SW 1271 (cell line): ENCODE measurements around the gene MAPKBP1.
A peak's percentile ranks its signal among the peaks of the same experiment; 100 is the strongest.

Experiments used
- DNase-seq, 2 experiments: peaks; one replicate each; lab custom pipeline; 2025; lab: John Stamatoyannopoulos, UW

MAPKBP1 gene

GRCh38 chr15:41782371-41783282 lies 8.3 kb downstream of the MAPKBP1 start:
- no peak for DNase-seq

DNA sequence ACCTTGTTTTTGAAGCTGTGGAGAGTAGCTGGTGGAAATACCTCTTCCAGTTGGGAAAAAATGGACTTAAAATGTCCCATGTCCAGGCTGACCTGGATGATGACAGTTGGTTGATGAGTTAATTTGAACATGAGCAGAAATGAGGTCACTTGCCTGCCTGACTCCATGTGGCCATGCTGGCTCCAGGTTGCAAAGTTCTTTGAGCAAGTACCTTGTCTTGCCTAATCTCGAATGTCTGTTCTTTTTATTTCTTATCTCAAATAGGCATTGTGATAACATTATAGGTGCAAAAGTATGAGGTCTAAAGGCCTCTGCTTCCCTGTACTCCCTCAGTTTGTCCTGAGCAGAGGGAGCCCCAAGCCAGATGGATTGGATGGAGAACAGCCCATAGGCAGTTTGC lies 9.0 kb downstream of the MAPKBP1 start:
- no peak for DNase-seq

DNA sequence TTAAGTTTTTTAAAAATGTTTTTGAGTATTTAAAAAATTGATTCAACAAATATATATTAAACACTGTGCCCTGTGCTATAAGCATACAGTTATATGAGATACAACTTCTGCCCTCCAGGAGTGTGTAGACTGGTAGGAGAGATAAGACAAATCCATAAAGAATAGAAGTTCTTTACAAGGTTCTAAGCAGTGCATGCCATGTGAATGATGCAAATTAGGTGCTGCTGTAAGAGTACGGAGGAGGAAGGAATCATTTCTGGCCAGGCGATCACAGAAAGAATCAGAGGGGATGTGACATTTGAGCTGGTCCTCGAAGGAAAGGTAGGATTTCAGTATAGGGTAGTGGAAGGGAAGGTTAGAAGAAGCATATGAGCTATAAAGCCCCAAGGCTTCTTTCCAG lies 14.0 kb downstream of the MAPKBP1 start:
- DNase-seq: no peak

DNA sequence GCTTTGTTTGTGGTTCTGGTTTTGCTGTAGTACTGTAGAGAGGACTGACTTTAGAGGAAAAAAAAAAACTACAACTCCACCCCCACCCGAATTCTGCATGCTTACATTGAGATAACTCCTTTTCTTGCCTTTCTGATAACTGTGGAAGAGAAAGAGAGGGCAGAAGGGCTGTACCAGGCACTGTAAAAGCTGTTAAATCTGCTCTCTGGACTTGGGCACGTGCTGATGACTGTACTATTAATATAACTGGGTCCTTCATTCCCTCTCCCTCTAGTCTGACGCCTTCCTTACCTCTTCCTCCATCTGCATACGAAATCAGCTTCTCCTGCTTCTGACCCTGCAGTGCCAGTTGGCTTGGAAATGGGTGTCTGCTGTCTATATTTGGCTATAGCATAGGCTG lies 15.0 kb downstream of the MAPKBP1 start:
- no peak for DNase-seq

GRCh38 chr15:41789662-41790061 lies 15.4 kb downstream of the MAPKBP1 start:
- no peak for DNase-seq

DNA sequence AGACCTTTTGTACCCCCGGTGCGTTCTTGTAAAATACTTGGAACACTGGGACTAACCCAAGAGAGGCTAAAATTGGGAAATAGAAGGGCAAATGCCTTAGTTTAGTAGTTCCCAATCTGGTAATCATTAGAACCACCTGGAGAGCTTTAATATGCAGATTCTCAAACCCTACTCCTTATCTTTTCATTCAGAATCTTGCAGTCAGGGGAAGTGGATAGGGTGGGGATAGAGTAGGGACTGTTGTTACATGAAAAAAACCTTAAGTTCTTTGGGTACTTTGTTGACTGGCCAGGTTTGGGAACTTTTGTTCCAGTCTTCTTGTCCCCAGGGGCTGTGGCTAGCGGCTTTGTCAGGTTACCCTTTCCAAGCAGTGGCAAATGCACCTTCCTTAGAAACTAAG lies 15.9 kb downstream of the MAPKBP1 start:
- no peak for DNase-seq

DNA sequence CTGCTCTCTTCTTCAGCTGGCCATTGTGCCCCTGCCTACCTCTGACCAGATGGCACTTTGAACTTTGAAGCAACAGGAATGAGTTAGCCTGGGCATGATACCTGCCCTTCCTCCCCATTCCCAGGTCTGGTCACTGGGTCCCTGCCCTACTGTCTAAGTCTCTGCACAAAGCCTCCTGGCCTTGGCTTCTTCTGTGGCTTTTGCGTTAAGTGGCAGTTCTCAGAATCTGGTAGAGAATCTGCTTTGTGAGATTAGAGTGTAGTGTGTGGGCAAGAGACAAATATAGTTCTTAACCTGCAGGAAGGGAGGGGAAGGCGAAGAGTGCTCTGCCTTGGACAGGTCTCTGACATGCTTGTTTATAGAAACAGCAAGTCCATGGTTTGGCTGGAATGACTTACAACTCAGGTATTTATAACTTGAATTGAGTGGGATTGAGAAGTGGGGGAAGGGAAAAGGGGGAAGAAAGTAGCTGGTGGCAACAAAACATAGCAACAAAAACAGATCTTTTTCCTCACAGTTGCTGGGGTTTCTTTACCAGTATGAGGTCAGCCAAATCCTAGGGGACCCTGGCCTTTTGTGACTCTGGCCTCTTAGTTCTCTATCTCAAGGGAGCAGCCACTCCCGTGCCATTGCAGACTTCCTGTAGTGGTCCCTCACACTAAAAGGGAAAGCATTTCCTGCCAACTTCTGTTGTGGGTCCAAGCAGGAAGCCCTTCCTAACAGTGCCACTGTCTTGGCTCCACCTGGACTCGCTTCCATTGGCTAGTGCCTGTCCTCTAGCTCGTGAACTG lies 16.7 kb downstream of the MAPKBP1 start:
- DNase-seq: peak; percentile 25 to 85

GRCh38 chr15:41791547-41791937 lies 17.3 kb downstream of the MAPKBP1 start:
- DNase-seq: peak in 1 of 2 experiments; percentile 15

DNA sequence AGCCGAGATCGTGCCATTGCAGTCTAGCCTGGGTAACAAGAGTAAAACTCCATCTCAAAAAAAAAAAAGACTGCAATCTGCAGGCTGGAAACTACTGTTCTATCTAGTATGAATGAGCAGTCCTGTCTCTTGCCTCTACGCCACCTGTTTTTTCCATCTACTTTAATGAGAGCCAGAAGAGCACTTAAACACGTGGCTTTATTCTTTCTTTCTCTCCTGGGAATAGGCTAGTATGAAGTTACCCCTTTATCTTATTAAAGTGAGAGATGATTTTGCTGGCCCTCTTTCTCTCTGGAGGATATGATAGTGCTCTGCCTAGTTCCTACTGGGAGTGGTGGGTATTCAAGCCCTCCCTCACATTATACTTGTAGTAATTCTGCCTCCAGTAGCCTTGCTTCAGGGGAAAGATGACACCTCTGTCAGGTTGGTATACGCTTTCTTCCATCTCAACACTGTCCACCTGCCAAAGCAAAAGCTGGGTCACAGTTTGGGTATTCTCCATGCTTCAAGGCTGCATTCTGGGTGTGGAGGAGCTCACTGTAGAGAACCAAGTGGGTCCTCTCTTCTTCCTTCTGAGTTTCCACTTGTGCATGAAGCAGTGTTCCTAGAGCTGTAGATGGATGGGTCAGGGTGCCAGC lies 17.8 kb downstream of the MAPKBP1 start:
- DNase-seq: no peak

GRCh38 chr15:41794081-41794480 lies 19.8 kb downstream of the MAPKBP1 start:
- no peak for DNase-seq

DNA sequence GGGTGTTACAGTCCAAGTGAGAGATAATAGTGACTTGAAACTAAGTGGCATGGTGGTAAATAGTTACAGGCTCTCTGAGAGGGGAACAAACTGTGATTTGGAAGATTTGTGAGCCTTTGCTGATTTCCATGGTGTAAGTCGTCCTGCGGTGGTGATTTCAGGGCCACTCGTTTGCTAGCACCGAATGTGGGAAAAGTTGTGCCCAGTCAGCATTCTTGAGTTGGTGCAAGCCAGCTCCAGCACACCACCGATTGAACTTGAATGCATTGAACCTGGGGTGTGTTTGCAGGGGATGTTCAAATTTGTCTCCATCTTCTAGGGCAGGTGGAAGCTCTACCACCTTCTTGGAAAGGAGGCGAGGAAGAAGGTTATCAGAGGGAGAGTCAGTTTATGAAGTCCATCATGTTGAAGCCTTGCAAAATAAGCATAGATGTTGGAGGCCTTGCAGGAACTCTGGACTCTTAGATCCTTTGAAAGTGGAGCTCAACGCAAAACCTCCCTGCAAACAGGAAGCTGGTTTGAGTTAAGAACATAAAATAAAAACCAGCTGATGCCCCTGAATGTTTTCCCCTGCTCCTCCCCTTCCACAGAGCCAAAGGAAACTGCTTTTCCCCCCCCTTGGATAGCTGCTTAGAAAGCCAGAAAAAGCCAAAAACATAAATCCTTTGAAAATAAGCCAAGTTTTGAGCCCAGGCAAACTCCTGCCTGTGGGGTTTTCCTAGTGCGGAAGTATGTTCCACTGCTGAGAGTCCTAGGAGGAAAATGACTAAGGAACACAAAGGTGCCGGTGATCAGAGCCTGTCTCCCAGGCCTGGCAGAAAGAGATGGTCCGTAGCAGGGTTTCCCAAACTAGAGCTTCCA lies 21.9 kb downstream of the MAPKBP1 start:
- DNase-seq: no peak

DNA sequence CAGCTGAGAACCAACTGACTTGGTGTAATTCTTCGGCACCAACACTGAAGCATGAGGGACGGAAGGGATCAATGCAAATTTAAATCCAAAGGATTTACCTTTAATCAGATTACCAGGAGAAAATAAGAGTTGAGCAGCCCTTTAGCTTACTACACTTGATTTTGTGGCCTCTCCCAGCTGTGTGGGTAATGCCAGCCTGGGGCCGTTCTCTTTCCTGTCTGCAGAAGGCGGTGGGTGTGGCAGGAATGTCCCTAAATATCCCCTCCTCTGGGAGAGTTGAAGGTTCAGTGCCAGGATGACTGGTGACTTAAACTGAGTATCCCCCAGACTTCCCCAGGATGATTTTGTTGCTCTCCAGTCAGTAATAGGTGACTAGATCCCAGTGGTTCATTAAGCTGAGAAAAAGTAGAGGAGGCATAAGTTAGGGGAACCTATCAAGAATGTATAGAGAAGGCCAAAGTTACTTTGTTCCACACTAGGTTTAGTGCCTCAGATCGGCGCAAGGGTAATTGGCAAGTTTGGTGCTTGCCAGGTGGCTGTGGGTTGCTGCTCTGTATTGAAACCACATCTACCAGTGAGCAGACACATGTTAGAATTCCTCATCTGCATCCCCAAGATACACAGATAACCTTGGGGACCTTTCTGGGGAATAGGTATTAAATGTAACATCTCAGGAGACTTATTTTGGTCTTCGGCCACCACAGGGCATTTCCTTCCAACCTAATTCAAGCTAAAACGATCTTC lies 23.1 kb downstream of the MAPKBP1 start:
- DNase-seq: no peak

- DNase-seq: no peak
Measured at GRCh38 chr15:41798607-41799487, 24.6 kb downstream of the MAPKBP1 start.

- no peak for DNase-seq
Measured at GRCh38 chr15:41799488-41799805, 25.2 kb downstream of the MAPKBP1 start.

DNA sequence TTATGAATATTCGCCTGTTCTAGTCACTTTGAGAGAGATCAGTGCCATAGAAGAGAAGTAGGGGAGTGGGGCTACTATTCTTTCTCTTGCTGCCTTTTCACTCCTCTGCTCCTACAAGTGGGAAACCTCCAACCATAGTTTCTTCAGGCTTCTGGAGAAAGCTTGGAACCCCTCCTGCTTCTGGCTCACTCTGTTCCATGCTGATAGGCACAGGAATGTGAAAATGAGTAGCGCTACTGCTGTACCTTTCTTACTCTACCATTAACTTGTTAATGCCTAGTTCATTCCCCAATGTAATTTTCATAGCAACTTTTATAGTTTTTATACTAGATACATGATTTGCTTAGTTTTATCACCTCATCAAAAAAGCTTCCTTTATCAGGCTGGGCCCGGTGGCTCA lies 26.9 kb downstream of the MAPKBP1 start:
- DNase-seq: no peak

DNA sequence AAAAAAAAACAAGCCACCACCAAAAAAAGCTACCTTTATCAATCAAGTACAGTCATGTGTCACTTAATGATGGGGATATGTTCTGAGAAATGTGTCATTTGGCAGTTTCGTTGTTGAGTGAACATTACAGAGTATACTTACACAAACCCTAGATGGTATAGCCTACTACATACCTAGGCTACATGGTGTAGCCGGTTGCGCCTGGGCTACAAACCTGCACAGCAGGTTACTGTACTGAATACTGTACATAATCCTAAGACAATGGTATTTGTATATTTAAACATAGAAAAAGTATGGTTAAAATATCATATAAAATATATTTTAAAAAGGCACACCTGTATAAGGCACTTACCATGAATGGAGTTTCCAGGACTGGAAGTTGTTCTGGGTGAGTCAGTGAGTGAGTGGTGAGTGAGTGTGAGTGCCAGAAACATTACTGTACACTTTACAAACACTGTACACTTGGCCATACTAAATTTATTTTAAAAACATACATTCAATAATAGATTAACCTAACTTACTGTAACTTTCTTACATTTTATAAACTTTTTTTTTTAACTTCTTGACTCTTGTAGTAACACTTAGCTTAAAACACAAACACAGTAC lies 27.7 kb downstream of the MAPKBP1 start:
- no peak for DNase-seq

DNA sequence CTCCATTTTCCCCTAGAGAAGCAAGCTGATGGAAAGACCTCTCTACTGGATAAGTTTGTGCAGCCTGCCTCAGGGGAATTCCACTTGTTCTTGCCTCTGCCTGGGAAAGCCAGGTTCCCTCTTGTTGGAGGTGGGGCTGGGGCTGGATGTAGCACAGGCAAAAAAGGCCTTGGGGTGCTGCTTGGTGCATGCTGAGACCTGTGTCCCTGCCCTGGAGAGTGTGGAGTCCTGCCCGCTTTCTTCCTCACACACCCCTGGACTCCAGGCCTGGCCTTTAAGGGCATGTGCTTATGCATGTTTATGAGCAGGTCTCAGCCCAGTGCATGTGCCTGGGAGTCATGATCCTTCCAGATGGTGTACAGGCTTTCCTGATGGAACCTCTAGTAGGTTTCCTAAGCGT lies 30.1 kb downstream of the MAPKBP1 start:
- DNase-seq: no peak

GRCh38 chr15:41804916-41805666 lies 30.8 kb downstream of the MAPKBP1 start:
- DNase-seq: no peak

DNA sequence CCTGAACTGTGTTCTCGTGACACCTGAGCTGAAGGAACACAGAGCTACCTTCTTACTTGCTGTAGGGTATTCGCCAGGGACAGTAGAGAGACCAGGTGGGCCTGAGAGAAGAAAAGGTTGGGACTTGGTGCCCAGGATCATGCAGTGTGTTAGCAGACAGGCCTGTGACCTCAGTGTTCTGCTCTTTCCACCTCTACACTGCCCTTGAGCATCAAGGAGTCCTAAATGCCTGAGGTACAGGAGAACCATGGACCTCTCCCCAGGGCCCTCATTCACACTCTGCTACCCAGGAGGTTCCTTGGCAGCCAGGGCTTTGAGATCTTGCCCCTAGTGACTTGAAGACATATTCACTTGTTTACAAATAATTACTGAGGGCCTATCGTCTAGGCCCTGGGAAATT lies 31.4 kb downstream of the MAPKBP1 start:
- no peak for DNase-seq
